A549 (cell line): ENCODE data around the gene B3GAT1. TPM values are rescaled to one million over a fixed set of nuclear protein-coding genes. Genes with fewer than 3 reads are reported as not detected.

Source experiments
- ATAC-seq, 2 experiments: fragments of 200-7000 bp in 1 of 2; fragments of >200 bp in 1 of 2; cut with Nextera tagmentation in 1 of 2; cut with Tn5 transposase in 1 of 2; 3 replicates each; pipeline versions ENCODE4 v1.8.0 to v1.9.1; 2018 to 2020; ENCODE audit warnings: mild to moderate bottlenecking in 1 of 2, moderate library complexity in 1 of 2
- CTCF ChIA-PET: fragments of 300-600 bp; sonication (Branson Sonifier 250); formaldehyde crosslinking; extraction: SDS; loops from one replicate; lab custom pipeline; 2021; ENCODE audit warnings: antibody characterized with exemption, inconsistent platforms; lab: Yijun Ruan, JAX
- POLR2A ChIA-PET: fragments of 350-600 bp; formaldehyde crosslinking; extraction: SDS; loops from one replicate; lab custom pipeline; 2021; ENCODE audit warnings: antibody characterized with exemption, inconsistent platforms; lab: Yijun Ruan, JAX
- DNase-seq, 2 experiments: peaks; one replicate each; pipeline versions ENCODE4 v3.0.0 to v3.0.0-alpha.2; 2011 to 2016; ENCODE audit warnings: low read depth in 1 of 2, low spot score in 1 of 2
- FAIRE-seq: peaks from 2 replicates; lab custom pipeline; 2011; peaks lifted over from hg19 to GRCh38; lab: Jason Lieb, UNC
- H3K27ac ChIP-seq, 2 experiments: fragments of >200 bp; sonication (Bioruptor Twin); formaldehyde crosslinking; 3 replicates each; pipeline ENCODE4 v1.5.1; 2016 to 2017
- H3K4me1 ChIP-seq: fragments of >200 bp; sonication (Bioruptor Twin); formaldehyde crosslinking; 3 replicates; pipeline ENCODE4 v1.6.1; 2016
- H3K4me2 ChIP-seq: fragments of >200 bp; sonication (Bioruptor Twin); formaldehyde crosslinking; 3 replicates; pipeline ENCODE4 v1.6.1; 2016
- H3K4me3 ChIP-seq: fragments of >200 bp; sonication (Bioruptor Twin); formaldehyde crosslinking; 3 replicates; pipeline ENCODE4 v1.5.1; 2016
- H3K9me3 ChIP-seq: fragments of >200 bp; sonication (Bioruptor Twin); formaldehyde crosslinking; 3 replicates; pipeline ENCODE4 v1.6.1; 2016
- BHLHE40 ChIP-seq: IDR thresholded peaks from 2 replicates; pipeline ENCODE4 v1.6.1; 2012; ENCODE audit warnings: low read depth, low read length, inconsistent platforms
- CBX8 ChIP-seq: fragments of 200-600 bp; sonication (generic); IDR thresholded peaks from 2 replicates; pipeline ENCODE4 v1.6.1; 2016
- CHD2 ChIP-seq: fragments of 150-350 bp; IDR thresholded peaks from 2 replicates; pipeline ENCODE4 v1.6.1; 2014; ENCODE audit warnings: low read length; ENCODE audit not compliant: partially characterized antibody
- CHD4 ChIP-seq: fragments of 200-600 bp; sonication (generic); IDR thresholded peaks from 2 replicates; pipeline ENCODE4 v1.6.1; 2016; ENCODE audit warnings: antibody characterized with exemption, mild to moderate bottlenecking, borderline replicate concordance
- CTCF ChIP-seq: fragments of >200 bp; sonication (Bioruptor Twin); formaldehyde crosslinking; IDR thresholded peaks from 3 replicates; pipeline ENCODE4 v1.5.1; 2016
- E2F6 ChIP-seq: IDR thresholded peaks from 2 replicates; pipeline ENCODE4 v1.6.1; 2012; ENCODE audit warnings: low read depth, borderline replicate concordance
- EHMT2 ChIP-seq: fragments of 200-600 bp; sonication (generic); IDR thresholded peaks from 2 replicates; pipeline ENCODE4 v1.6.1; 2016; ENCODE audit warnings: antibody characterized with exemption, low read depth, mild to moderate bottlenecking, moderate library complexity
- ELK1 ChIP-seq: fragments of 150-350 bp; IDR thresholded peaks from 2 replicates; pipeline ENCODE4 v1.6.1; 2014; ENCODE audit warnings: low read depth, mild to moderate bottlenecking, low read length
- EP300 ChIP-seq, 2 experiments: fragments of >200 bp; sonication (Bioruptor Twin); formaldehyde crosslinking; IDR thresholded peaks; 2 replicates in 1 of 2; 3 replicates in 1 of 2; pipeline ENCODE4 v1.6.1; 2016 to 2017
- ESRRA ChIP-seq: fragments of 150-350 bp; IDR thresholded peaks from 2 replicates; pipeline ENCODE4 v1.6.1; 2014; ENCODE audit warnings: mild to moderate bottlenecking, low read length, borderline replicate concordance
- FOSB ChIP-seq: fragments of 250-450 bp; sonication (Bioruptor Pico); IDR thresholded peaks from 2 replicates; pipeline ENCODE4 v1.5.0; 2020; ENCODE audit warnings: mild to moderate bottlenecking, moderate library complexity
- HDAC2 ChIP-seq: fragments of 200-600 bp; sonication (generic); IDR thresholded peaks from 2 replicates; pipeline ENCODE4 v1.6.1; 2016
- HES2 ChIP-seq: fragments of >200 bp; sonication (Bioruptor Twin); formaldehyde crosslinking; IDR thresholded peaks from 2 replicates; pipeline ENCODE4 v1.6.1; 2016
- HMGXB4 ChIP-seq: fragments of 250-450 bp; sonication (Bioruptor Pico); IDR thresholded peaks from 2 replicates; pipeline ENCODE4 v1.5.0; 2021; ENCODE audit warnings: mild to moderate bottlenecking, moderate library complexity, borderline replicate concordance
- HOXB5 ChIP-seq: fragments of 250-450 bp; sonication (Bioruptor Pico); IDR thresholded peaks from 2 replicates; pipeline ENCODE4 v1.5.0; 2020; ENCODE audit warnings: mild to moderate bottlenecking, moderate library complexity
- JUN ChIP-seq, 2 experiments: fragments of >200 bp; sonication (Bioruptor Twin); formaldehyde crosslinking; IDR thresholded peaks; 2 replicates in 1 of 2; 3 replicates in 1 of 2; pipeline ENCODE4 v1.6.1; 2016 to 2017
- KDM1A ChIP-seq: fragments of 200-600 bp; sonication (generic); IDR thresholded peaks from 2 replicates; pipeline ENCODE4 v1.6.1; 2016; ENCODE audit warnings: low read depth, mild to moderate bottlenecking
- KDM5A ChIP-seq: fragments of 200-600 bp; sonication (generic); IDR thresholded peaks from 2 replicates; pipeline ENCODE4 v1.6.1; 2016; ENCODE audit warnings: antibody characterized with exemption, mild to moderate bottlenecking
- MAX ChIP-seq: IDR thresholded peaks from 2 replicates; pipeline ENCODE4 v1.6.1; 2012
- MYC ChIP-seq: IDR thresholded peaks from 2 replicates; pipeline ENCODE4 v1.6.1; 2012; ENCODE audit warnings: mild to moderate bottlenecking, inconsistent platforms, low read length, improper control_type of control experiment, borderline replicate concordance
- NPAS2 ChIP-seq: fragments of 250-450 bp; sonication (Bioruptor Pico); IDR thresholded peaks from 2 replicates; pipeline ENCODE4 v1.8.0; 2022; ENCODE audit warnings: mild to moderate bottlenecking, moderate library complexity, borderline replicate concordance
- NR3C1 ChIP-seq: fragments of >200 bp; sonication (Bioruptor Twin); formaldehyde crosslinking; IDR thresholded peaks from 3 replicates; pipeline ENCODE4 v1.6.1; 2017
- POLR2AphosphoS2 ChIP-seq: conservative IDR thresholded peaks from 2 replicates; pipeline ENCODE4 v1.6.1; 2012; ENCODE audit warnings: low read length, improper control_type of control experiment, inconsistent platforms
- RARB ChIP-seq: fragments of 250-450 bp; sonication (Bioruptor Pico); IDR thresholded peaks from 2 replicates; pipeline ENCODE4 v1.8.0; 2021; ENCODE audit warnings: mild to moderate bottlenecking, moderate library complexity
- RCOR1 ChIP-seq: fragments of 150-350 bp; IDR thresholded peaks from 2 replicates; pipeline ENCODE4 v1.6.1; 2014; ENCODE audit warnings: antibody characterized with exemption, low read length, low read depth
- RFX5 ChIP-seq: fragments of 450-650 bp; IDR thresholded peaks from 2 replicates; pipeline ENCODE4 v1.7.1; 2014; ENCODE audit warnings: antibody characterized with exemption, mild to moderate bottlenecking, moderate library complexity
- RNF2 ChIP-seq: fragments of 200-600 bp; sonication (generic); IDR thresholded peaks from 2 replicates; pipeline ENCODE4 v1.6.1; 2016; ENCODE audit warnings: low read depth, mild to moderate bottlenecking, antibody characterized with exemption, moderate library complexity, borderline replicate concordance
- USF2 ChIP-seq: fragments of 450-650 bp; IDR thresholded peaks from 2 replicates; pipeline ENCODE4 v1.6.1; 2014; ENCODE audit warnings: antibody characterized with exemption
- ZC3H11A ChIP-seq: fragments of 450-650 bp; IDR thresholded peaks from 2 replicates; pipeline ENCODE4 v1.6.1; 2014; ENCODE audit warnings: antibody characterized with exemption, mild to moderate bottlenecking
- WGBS: methylation state at CpG from one replicate; pipeline ENCODE4 v1.1.6; 2017; ENCODE audit errors: missing lambda C conversion rate; 5-methylcytosine and 5-hydroxymethylcytosine counted together
- polyA plus RNA-seq, 4 experiments: library from polyadenylated mRNA; depleted of rRNA in 3 of 4; stranded (reverse); fragments of >200 nt; fragmentation: RNase III in 1 of 4; extraction: RNeasy Plus Mini Kit Qiagen cat#74134 plus additional on column Dnase treatment in 1 of 4; gene quantifications; 2 replicates in 3 of 4; 3 replicates in 1 of 4; pipeline ENCODE4 v1.2.3, GENCODE V29; 2011 to 2017

The B3GAT1 gene
- polyA plus RNA-seq, 2 of the 4 experiments (the other 2 are of a cell fraction), result not detected

GRCh38 chr11:134380229-134380628 is 31.8 kb downstream of the B3GAT1 start:
- H3K4me2 ChIP-seq, result no peak overlapping the region
- H3K9me3 ChIP-seq, result no peaks in the 10 kb centered on the region
- H3K4me1 ChIP-seq, result no peaks in the 10 kb centered on the region
- DNase-seq (no peak), ATAC-seq (no peak), FAIRE-seq (no peak)
- ChIA-PET CTCF (no interaction called here), POLR2A (no interaction called here)
- no peak overlapping the region for H3K4me3 ChIP-seq
- TF ChIP-seq CHD2 (no peak), KDM1A (no peak), EP300 (IDR thresholded peaks at IDR 0.05) (no peak), HDAC2 (no peak), MAX (no peak), MYC (no peak), E2F6 (no peak), EHMT2 (no peak), HOXB5 (CRISPR knock-in tag) (no peak)
- WGBS, result 18% methylated on average over 3 of the region's 12 CpGs
- H3K27ac ChIP-seq, result no peak overlapping the region

GRCh38 chr11:134379241-134379640 is 32.8 kb downstream of the B3GAT1 start:
- FAIRE-seq (no peak), ATAC-seq (no peak), DNase-seq (no peak)
- CTCF ChIA-PET, result no interaction called here
- H3K4me2 ChIP-seq, result no peak overlapping the region
- no peak for TF ChIP-seq ESRRA
- TF ChIP-seq EP300 (IDR thresholded peaks at IDR 0.05), result no peak
- TF ChIP-seq RNF2, result no peak
- no peak for TF ChIP-seq CTCF
- TF ChIP-seq FOSB (CRISPR knock-in tag), result no peak
- no peak for TF ChIP-seq KDM5A
- TF ChIP-seq HMGXB4 (CRISPR knock-in tag), result no peak
- no peak for TF ChIP-seq MYC
- TF ChIP-seq ELK1, result no peak
- TF ChIP-seq, all 56 proteins: peak for 0
- Histone ChIP-seq H3K9me3 (no peaks in the 10 kb centered on the region), H3K4me1 (no peaks in the 10 kb centered on the region), H3K27ac (no peak overlapping the region), H3K4me3 (no peak overlapping the region)
- 0% methylated on average over 1 of the region's 2 CpGs for WGBS
- POLR2A ChIA-PET, result no interaction called here

- Histone ChIP-seq H3K4me1 (no peaks in the 10 kb centered on the region), H3K27ac (no peak overlapping the region), H3K4me3 (no peak overlapping the region), H3K4me2 (no peak overlapping the region), H3K9me3 (no peaks in the 10 kb centered on the region)
- ATAC-seq (no peak), DNase-seq (no peak), FAIRE-seq (no peak)
- 48% methylated on average over 7 of the region's 14 CpGs for WGBS
- POLR2A ChIA-PET, result no interaction called here
- CTCF ChIA-PET, result no interaction called here
- TF ChIP-seq RCOR1 (no peak), POLR2AphosphoS2 (no peak), ESRRA (no peak), USF2 (no peak), HES2 (no peak), JUN (IDR thresholded peaks at IDR 0.05) (no peak), RFX5 (no peak), BHLHE40 (no peak), NPAS2 (CRISPR knock-in tag) (no peak), NR3C1 (no peak), KDM1A (no peak), RARB (CRISPR knock-in tag) (no peak), CHD4 (no peak), E2F6 (no peak), ZC3H11A (no peak), RNF2 (no peak), CBX8 (no peak)
Measured at GRCh38 chr11:134377876-134378275, 34.2 kb downstream of the B3GAT1 start.
